ENCODE results near the gene DDX21.

DNA sequence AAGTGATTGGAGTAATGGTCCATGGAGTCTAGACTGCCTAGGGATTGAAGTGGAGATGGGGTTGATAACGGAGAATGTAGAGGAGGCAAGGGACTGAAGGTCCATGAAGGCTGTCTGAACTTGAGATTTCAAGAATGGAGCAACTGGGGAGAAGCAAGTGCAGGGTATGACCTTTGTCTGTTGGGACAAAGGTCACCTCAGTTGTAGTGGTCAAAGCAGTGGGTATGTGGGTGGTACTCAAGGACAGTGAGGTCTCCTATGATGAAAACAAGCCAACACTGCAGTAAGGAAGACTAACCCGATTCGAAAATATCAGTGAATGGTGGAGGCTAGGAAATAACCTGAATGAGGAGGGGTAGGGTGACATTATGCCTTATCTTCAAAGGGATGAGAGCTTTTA lies 5.4 kb upstream of the DDX21 start:
- TF ChIP-seq, protein P1, sequence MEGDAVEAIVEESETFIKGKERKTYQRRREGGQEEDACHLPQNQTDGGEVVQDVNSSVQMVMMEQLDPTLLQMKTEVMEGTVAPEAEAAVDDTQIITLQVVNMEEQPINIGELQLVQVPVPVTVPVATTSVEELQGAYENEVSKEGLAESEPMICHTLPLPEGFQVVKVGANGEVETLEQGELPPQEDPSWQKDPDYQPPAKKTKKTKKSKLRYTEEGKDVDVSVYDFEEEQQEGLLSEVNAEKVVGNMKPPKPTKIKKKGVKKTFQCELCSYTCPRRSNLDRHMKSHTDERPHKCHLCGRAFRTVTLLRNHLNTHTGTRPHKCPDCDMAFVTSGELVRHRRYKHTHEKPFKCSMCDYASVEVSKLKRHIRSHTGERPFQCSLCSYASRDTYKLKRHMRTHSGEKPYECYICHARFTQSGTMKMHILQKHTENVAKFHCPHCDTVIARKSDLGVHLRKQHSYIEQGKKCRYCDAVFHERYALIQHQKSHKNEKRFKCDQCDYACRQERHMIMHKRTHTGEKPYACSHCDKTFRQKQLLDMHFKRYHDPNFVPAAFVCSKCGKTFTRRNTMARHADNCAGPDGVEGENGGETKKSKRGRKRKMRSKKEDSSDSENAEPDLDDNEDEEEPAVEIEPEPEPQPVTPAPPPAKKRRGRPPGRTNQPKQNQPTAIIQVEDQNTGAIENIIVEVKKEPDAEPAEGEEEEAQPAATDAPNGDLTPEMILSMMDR (IDR thresholded peaks at IDR 0.05; ENCODE audit: borderline replicate concordance, extremely low read depth, low read length, poor library complexity, severe bottlenecking) = no peak
- TF ChIP-seq EZH2 (IDR thresholded peaks at IDR 0.05; ENCODE audit: borderline replicate concordance, low read depth, low read length, severe bottlenecking) = no peak
